HEK293T (cell line): ENCODE results near the gene SLC35G6.

Experiments used
- CTCF ChIA-PET: fragments of 350-600 bp; formaldehyde crosslinking; extraction: SDS; loops from one replicate; lab custom pipeline; 2021; ENCODE audit warnings: antibody characterized with exemption, inconsistent platforms; lab: Yijun Ruan, JAX
- POLR2A ChIA-PET: fragments of 350-600 bp; formaldehyde crosslinking; extraction: SDS; loops from one replicate; lab custom pipeline; 2020; ENCODE audit warnings: antibody characterized with exemption, inconsistent platforms; lab: Yijun Ruan, JAX
- DNase-seq: peaks from one replicate; pipeline ENCODE4 v3.0.0; 2012; ENCODE audit warnings: mixed read lengths; ENCODE audit errors: extremely low spot score
- ARNT ChIP-seq: fragments of 450-650 bp; IDR thresholded peaks from 2 replicates; pipeline ENCODE4 v1.6.1; 2017; ENCODE audit warnings: mild to moderate bottlenecking
- BHLHE40 ChIP-seq: fragments of 450-650 bp; IDR thresholded peaks from 2 replicates; pipeline ENCODE4 v1.6.1; 2016; ENCODE audit warnings: mild to moderate bottlenecking, moderate library complexity, borderline replicate concordance
- CTBP1 ChIP-seq: fragments of 450-650 bp; IDR thresholded peaks from 2 replicates; pipeline ENCODE4 v1.6.1; 2016; ENCODE audit warnings: borderline replicate concordance
- ELF4 ChIP-seq: fragments of 450-650 bp; IDR thresholded peaks from 2 replicates; pipeline ENCODE4 v1.6.1; 2017; ENCODE audit warnings: antibody characterized with exemption
- FOXA1 ChIP-seq: fragments of 450-650 bp; IDR thresholded peaks from 2 replicates; pipeline ENCODE4 v1.6.1; 2016; ENCODE audit warnings: mild to moderate bottlenecking
- FOXK2 ChIP-seq: fragments of 450-650 bp; IDR thresholded peaks from 2 replicates; pipeline ENCODE4 v1.6.1; 2016; ENCODE audit warnings: mild to moderate bottlenecking
- FOXM1 ChIP-seq: fragments of 450-650 bp; IDR thresholded peaks from 2 replicates; pipeline ENCODE4 v1.6.1; 2017; ENCODE audit warnings: mild to moderate bottlenecking, borderline replicate concordance
- HDGF ChIP-seq: fragments of 450-650 bp; IDR thresholded peaks from 2 replicates; pipeline ENCODE4 v1.6.1; 2017; ENCODE audit warnings: antibody characterized with exemption, borderline replicate concordance
- L3MBTL2 ChIP-seq: fragments of 450-650 bp; conservative IDR thresholded peaks from 2 replicates; pipeline ENCODE4 v1.6.1; 2016; ENCODE audit warnings: mild to moderate bottlenecking
- LEF1 ChIP-seq: fragments of 450-650 bp; IDR thresholded peaks from 2 replicates; pipeline ENCODE4 v1.6.1; 2017; ENCODE audit warnings: mild to moderate bottlenecking, borderline replicate concordance
- NFRKB ChIP-seq: fragments of 450-650 bp; IDR thresholded peaks from 2 replicates; pipeline ENCODE4 v1.6.1; 2016; ENCODE audit warnings: mild to moderate bottlenecking, moderate library complexity
- PKNOX1 ChIP-seq: fragments of 450-650 bp; IDR thresholded peaks from 2 replicates; pipeline ENCODE4 v1.6.1; 2016
- SP1 ChIP-seq: fragments of 450-650 bp; IDR thresholded peaks from 2 replicates; pipeline ENCODE4 v1.6.1; 2017
- SUZ12 ChIP-seq: fragments of 450-650 bp; IDR thresholded peaks from 2 replicates; pipeline ENCODE4 v1.6.1; 2016; ENCODE audit warnings: mild to moderate bottlenecking
- TARDBP ChIP-seq: fragments of 450-650 bp; IDR thresholded peaks from 2 replicates; pipeline ENCODE4 v1.6.1; 2016
- ZNF384 ChIP-seq: fragments of 450-650 bp; IDR thresholded peaks from 2 replicates; pipeline ENCODE4 v1.6.1; 2016

Gene SLC35G6

GRCh38 chr17:7515911-7516610, 34.8 kb downstream of the SLC35G6 start:
- POLR2A ChIA-PET: interaction anchor here (1.4 to 4.0 kb wide), 2 partner anchors 45 to 68 kb away, joined by 3 to 25 read pairs; partner anchors contain the start of gene MPDU1
- CTCF ChIA-PET: interaction anchor here (0.6 to 4.4 kb wide), 3 partner anchors 45 to 160 kb away, joined by 3 to 43 read pairs (median 4); partner anchors contain the start of gene SENP3
- TF ChIP-seq ZNF384 (no peak), HDGF (no peak), PKNOX1 (no peak), FOXA1 (no peak), CTBP1 (no peak), TARDBP (no peak), LEF1 (no peak), NFRKB (no peak), FOXM1 (no peak), SUZ12 (no peak), ELF4 (no peak), SP1 (no peak), BHLHE40 (no peak), FOXK2 (no peak), ARNT (no peak), L3MBTL2 (no peak)
- DNase-seq: no peak

GRCh38 chr17:7523033-7523432, 41.8 kb downstream of the SLC35G6 start:
- TF ChIP-seq BHLHE40: no peak
- TF ChIP-seq TARDBP: no peak
- TF ChIP-seq FOXM1: no peak
- TF ChIP-seq PKNOX1: peak; percentile 33; the same call in 1 of the 2 replicates
- no peak for TF ChIP-seq SUZ12
- peak; percentile 49 for DNase-seq
- ChIA-PET POLR2A (no interaction called here), CTCF (interaction anchor here (0.5 to 2.0 kb wide), 6 partner anchors 9 to 38 kb away, joined by 3 to 8 read pairs (median 5); partner anchors contain the start of gene SENP3)

- POLR2A ChIA-PET: no interaction called here
- TF ChIP-seq TARDBP (no peak), FOXM1 (no peak), ARNT (no peak), BHLHE40 (no peak), HDGF (no peak), ELF4 (no peak), PKNOX1 (no peak), FOXA1 (no peak), ZNF384 (no peak), CTBP1 (no peak), SUZ12 (no peak), LEF1 (no peak)
- no peak for DNase-seq
- CTCF ChIA-PET: no interaction called here
Measured at GRCh38 chr17:7528842-7529241, 47.6 kb downstream of the SLC35G6 start.

GRCh38 chr17:7530023-7530900, 49.0 kb downstream of the SLC35G6 start:
- POLR2A ChIA-PET: no interaction called here
- CTCF ChIA-PET: no interaction called here
- TF ChIP-seq FOXA1: no peak
- no peak for TF ChIP-seq ARNT
- TF ChIP-seq FOXK2: no peak
- no peak for TF ChIP-seq BHLHE40
- TF ChIP-seq ELF4: no peak
- TF ChIP-seq SP1: no peak
- no peak for TF ChIP-seq TARDBP
- TF ChIP-seq NFRKB: no peak
- no peak for TF ChIP-seq PKNOX1
- TF ChIP-seq ZNF384: no peak
- no peak for TF ChIP-seq L3MBTL2
- DNase-seq: no peak
